ENCODE results near the gene NEK10. TPM values are rescaled to one million over a fixed set of nuclear protein-coding genes. Genes with fewer than 3 reads are reported as not detected.

Gene NEK10
- polyA plus RNA-seq, 3 donors from 2014 or later = 0.57 TPM; not detected in 2

DNA sequence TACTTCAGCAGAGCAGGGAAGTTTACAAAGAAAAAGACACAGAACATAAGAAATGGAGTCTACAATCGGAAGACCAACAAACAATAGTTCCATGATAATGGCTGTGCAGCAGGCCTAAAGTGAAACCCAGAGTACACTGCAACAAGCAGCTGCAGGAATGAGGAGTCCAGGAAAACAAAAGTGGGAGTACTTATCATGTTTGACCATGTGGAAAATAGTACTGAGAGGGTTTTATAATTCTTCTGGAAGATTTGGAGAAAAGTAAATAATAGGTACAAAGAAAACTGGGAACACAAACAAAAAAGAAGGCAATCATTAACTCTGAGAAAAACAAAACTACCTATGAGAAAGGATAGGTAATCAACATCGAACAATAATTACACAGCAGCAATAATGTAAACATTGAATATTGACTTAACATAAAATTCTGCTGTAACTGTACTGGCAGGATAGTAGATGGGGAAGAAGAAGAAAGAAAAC lies 87.5 kb downstream of the NEK10 start:
- no peak for DNase-seq
- H3K36me3 Mint-ChIP-seq = no peaks in the 10 kb centered on the region
- H3K27me3 Mint-ChIP-seq (ENCODE audit: low read depth in 3 of 3) = no peaks in the 10 kb centered on the region
- no peak overlapping the region for H3K27ac Mint-ChIP-seq
- H3K9me3 Mint-ChIP-seq = peaks cover 0 to 2% (median 0%) of the 10 kb centered on the region in 6 donors
- H3K4me3 Mint-ChIP-seq = no peak overlapping the region
- H3K4me1 Mint-ChIP-seq = no peaks in the 10 kb centered on the region

GRCh38 chr3:27279123-27279522 lies 90.1 kb downstream of the NEK10 start:
- H3K27me3 Mint-ChIP-seq (ENCODE audit: low read depth in 3 of 3) = peaks cover 0 to 2% (median 0%) of the 10 kb centered on the region in 3 donors
- H3K36me3 Mint-ChIP-seq = no peaks in the 10 kb centered on the region
- H3K9me3 Mint-ChIP-seq = peaks cover 0 to 2% (median 0%) of the 10 kb centered on the region in 6 donors
- DNase-seq = no peak
- H3K4me3 Mint-ChIP-seq = no peak overlapping the region
- H3K27ac Mint-ChIP-seq = no peak overlapping the region
- no peaks in the 10 kb centered on the region for H3K4me1 Mint-ChIP-seq

GRCh38 chr3:27278383-27279055 lies 90.7 kb downstream of the NEK10 start:
- Mint-ChIP-seq H3K27ac (no peak overlapping the region), H3K36me3 (no peaks in the 10 kb centered on the region), H3K9me3 (peaks cover 0 to 2% (median 0%) of the 10 kb centered on the region in 6 donors), H3K4me3 (no peak overlapping the region), H3K27me3 (ENCODE audit: low read depth in 3 of 3) (peaks cover 0 to 2% (median 0%) of the 10 kb centered on the region in 3 donors), H3K4me1 (no peaks in the 10 kb centered on the region)
- no peak for DNase-seq

DNA sequence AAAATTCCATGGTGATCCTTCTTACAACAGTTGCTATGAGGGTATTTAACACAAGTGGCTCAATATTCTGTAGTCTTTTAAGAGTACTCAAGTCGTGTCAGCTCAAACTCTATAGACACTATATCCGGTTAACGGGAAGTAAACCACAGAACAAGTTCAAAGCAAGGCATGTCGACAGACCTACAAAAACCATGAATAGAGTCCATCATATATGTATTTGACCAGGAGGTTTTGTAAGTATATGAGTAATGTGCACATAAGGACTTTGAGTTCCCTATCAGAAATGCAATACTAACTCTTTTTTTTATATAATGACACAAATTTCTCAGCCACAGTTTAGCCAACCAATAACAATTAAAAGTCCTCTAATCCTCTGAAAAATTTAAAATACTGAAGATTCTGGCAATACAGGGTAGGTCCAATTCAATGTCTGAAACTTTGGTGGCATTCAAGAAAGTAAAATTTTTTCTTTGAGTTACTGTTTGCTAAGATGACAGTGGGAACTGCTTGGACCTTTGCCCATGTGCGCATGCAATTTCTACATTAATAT lies 93.7 kb downstream of the NEK10 start:
- Mint-ChIP-seq H3K4me1 (no peaks in the 10 kb centered on the region), H3K9me3 (peaks cover 0 to 2% (median 0%) of the 10 kb centered on the region in 6 donors), H3K4me3 (no peak overlapping the region), H3K27me3 (ENCODE audit: low read depth in 3 of 3) (peaks cover 0 to 2% (median 2%) of the 10 kb centered on the region in 3 donors), H3K36me3 (no peaks in the 10 kb centered on the region), H3K27ac (no peak overlapping the region)
- DNase-seq = no peak

GRCh38 chr3:27271890-27272289 lies 97.3 kb downstream of the NEK10 start:
- Mint-ChIP-seq H3K27me3 (ENCODE audit: low read depth in 3 of 3) (peaks cover 2 to 7% (median 2%) of the 10 kb centered on the region in 3 donors), H3K27ac (no peak overlapping the region), H3K36me3 (peaks cover 0 to 3% (median 0%) of the 10 kb centered on the region in 3 donors), H3K4me3 (no peak overlapping the region), H3K9me3 (peaks cover 0 to 7% (median 0%) of the 10 kb centered on the region in 6 donors), H3K4me1 (no peaks in the 10 kb centered on the region)
- no peak for DNase-seq

DNA sequence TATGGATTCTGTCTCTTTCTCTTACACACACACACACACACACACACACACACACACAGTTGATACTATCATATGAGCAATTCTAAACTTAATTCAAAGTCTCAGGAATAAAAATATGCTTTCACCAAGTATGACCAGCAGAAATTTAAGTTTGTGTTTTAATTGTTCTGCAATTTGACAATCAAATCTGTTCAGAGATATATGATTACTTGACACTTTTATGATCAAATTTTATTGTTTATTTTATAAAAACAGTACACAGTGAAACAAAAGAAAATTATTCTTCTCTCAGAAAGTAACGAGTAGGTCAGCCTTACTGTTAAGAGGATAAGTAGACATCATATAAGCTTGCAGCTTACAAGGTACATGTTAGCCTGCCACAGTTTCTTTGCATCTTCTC lies 114.3 kb downstream of the NEK10 start:
- Mint-ChIP-seq H3K9me3 (peaks cover 1 to 22% (median 8%) of the 10 kb centered on the region in 6 donors), H3K27me3 (ENCODE audit: low read depth in 3 of 3) (peaks cover 0 to 2% (median 1%) of the 10 kb centered on the region in 3 donors), H3K36me3 (no peaks in the 10 kb centered on the region), H3K4me3 (no peak overlapping the region), H3K4me1 (no peaks in the 10 kb centered on the region), H3K27ac (no peak overlapping the region)
- DNase-seq = no peak

GRCh38 chr3:27253831-27254230 lies 115.4 kb downstream of the NEK10 start:
- Mint-ChIP-seq H3K4me1 (no peaks in the 10 kb centered on the region), H3K27ac (no peak overlapping the region), H3K27me3 (ENCODE audit: low read depth in 3 of 3) (peaks cover 0 to 2% (median 0%) of the 10 kb centered on the region in 3 donors), H3K9me3 (peaks cover under 1 to 21% (median 1%) of the 10 kb centered on the region in 6 donors), H3K36me3 (no peaks in the 10 kb centered on the region), H3K4me3 (no peak overlapping the region)
- DNase-seq = no peak

DNA sequence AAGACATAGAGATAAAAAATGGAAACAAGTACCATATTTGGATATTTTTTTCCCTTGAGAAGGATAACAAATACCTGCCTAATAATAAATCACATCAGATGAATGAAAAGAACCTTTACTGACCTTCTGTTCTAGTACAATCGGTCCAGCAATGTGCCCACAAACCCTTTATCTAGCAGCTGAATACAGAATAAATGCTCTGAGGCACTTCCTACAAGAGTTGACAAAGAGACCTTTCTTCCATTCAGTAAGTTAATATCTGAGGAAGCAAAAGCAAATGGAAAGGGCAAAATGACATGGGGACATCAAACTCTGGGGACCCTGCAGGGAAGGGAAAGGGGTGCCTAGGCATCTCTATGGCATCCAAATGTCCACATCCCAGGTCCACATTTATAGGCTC lies 115.8 kb downstream of the NEK10 start:
- peaks cover 0 to 20% (median 2%) of the 10 kb centered on the region in 6 donors for H3K9me3 Mint-ChIP-seq
- no peaks in the 10 kb centered on the region for H3K4me1 Mint-ChIP-seq
- H3K27me3 Mint-ChIP-seq (ENCODE audit: low read depth in 3 of 3) = peaks cover 0 to 3% (median 0%) of the 10 kb centered on the region in 3 donors
- no peaks in the 10 kb centered on the region for H3K36me3 Mint-ChIP-seq
- DNase-seq = no peak
- no peak overlapping the region for H3K4me3 Mint-ChIP-seq
- no peak overlapping the region for H3K27ac Mint-ChIP-seq

GRCh38 chr3:27252646-27253045 lies 116.5 kb downstream of the NEK10 start:
- Mint-ChIP-seq H3K27ac (no peak overlapping the region), H3K9me3 (peaks cover 0 to 20% (median 8%) of the 10 kb centered on the region in 6 donors), H3K36me3 (no peaks in the 10 kb centered on the region), H3K27me3 (ENCODE audit: low read depth in 3 of 3) (peaks cover 0 to 6% (median 0%) of the 10 kb centered on the region in 3 donors), H3K4me3 (no peak overlapping the region), H3K4me1 (no peaks in the 10 kb centered on the region)
- DNase-seq = no peak

DNA sequence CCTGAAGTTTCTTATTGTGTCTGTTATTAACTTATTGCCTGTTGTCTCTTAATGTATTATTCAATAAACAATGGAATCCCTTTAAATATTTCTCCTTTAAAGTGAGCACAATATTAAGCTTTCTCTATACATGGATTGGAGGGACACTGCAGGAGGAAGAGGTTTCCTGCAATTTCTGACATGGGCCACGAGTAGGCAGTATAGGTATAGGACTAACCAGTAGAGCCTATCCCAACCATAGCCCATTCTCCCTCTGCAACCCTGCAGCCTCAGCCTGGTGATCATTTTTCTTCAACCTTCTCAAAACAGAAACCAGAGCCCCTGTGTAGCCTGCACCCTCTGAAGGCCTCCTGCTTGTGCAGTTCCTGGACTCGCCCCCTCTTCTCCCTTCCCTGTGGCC lies 124.8 kb downstream of the NEK10 start:
- no peak overlapping the region for H3K4me3 Mint-ChIP-seq
- no peak overlapping the region for H3K27ac Mint-ChIP-seq
- peaks cover 1 to 5% (median 4%) of the 10 kb centered on the region in 3 donors for H3K27me3 Mint-ChIP-seq (ENCODE audit: low read depth in 3 of 3)
- no peaks in the 10 kb centered on the region for H3K4me1 Mint-ChIP-seq
- no peaks in the 10 kb centered on the region for H3K36me3 Mint-ChIP-seq
- peaks cover 5 to 22% (median 10%) of the 10 kb centered on the region in 6 donors for H3K9me3 Mint-ChIP-seq
- DNase-seq = no peak

GRCh38 chr3:27239951-27240350 lies 129.2 kb downstream of the NEK10 start:
- Mint-ChIP-seq H3K4me1 (no peaks in the 10 kb centered on the region), H3K27ac (no peak overlapping the region), H3K9me3 (peaks cover 12 to 48% (median 35%) of the 10 kb centered on the region in 6 donors), H3K27me3 (ENCODE audit: low read depth in 3 of 3) (peaks cover 1 to 3% (median 2%) of the 10 kb centered on the region in 3 donors), H3K4me3 (no peak overlapping the region), H3K36me3 (peaks cover 0 to 5% (median 0%) of the 10 kb centered on the region in 3 donors)
- no peak for DNase-seq

DNA sequence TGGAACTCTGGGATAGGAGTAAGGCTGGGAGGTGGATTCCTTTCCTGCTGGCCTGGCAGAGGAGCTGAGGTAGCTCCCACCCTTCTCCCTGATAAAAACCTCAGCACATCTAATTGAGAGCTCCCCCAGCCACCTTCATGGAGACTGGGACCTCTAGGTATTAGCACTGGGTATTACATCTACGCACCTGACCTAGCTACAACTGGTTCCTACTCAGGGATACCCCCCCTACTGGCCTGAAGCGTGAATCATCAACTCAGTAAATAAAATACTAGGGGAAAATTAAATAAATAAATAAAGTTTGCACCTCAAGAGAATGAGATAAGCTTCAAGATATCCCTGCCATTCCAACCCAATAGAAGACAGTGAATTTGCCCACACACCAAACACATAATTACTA lies 140.4 kb downstream of the NEK10 start:
- H3K27me3 Mint-ChIP-seq (ENCODE audit: low read depth in 3 of 3) = peaks cover 0 to 1% (median 0%) of the 10 kb centered on the region in 3 donors
- H3K4me1 Mint-ChIP-seq = no peaks in the 10 kb centered on the region
- H3K36me3 Mint-ChIP-seq = no peaks in the 10 kb centered on the region
- H3K4me3 Mint-ChIP-seq = no peak overlapping the region
- no peak overlapping the region for H3K27ac Mint-ChIP-seq
- peaks cover 20 to 45% (median 26%) of the 10 kb centered on the region in 6 donors for H3K9me3 Mint-ChIP-seq
- DNase-seq = no peak

GRCh38 chr3:27224197-27224596 lies 145.0 kb downstream of the NEK10 start:
- H3K9me3 Mint-ChIP-seq = peaks cover 0 to 6% (median 3%) of the 10 kb centered on the region in 6 donors
- DNase-seq = no peak
- H3K27me3 Mint-ChIP-seq (ENCODE audit: low read depth in 3 of 3) = peaks cover 0 to 1% (median 0%) of the 10 kb centered on the region in 3 donors
- no peaks in the 10 kb centered on the region for H3K36me3 Mint-ChIP-seq
- H3K27ac Mint-ChIP-seq = no peak overlapping the region
- no peak overlapping the region for H3K4me3 Mint-ChIP-seq
- H3K4me1 Mint-ChIP-seq = no peaks in the 10 kb centered on the region

GRCh38 chr3:27221264-27221932 lies 147.8 kb downstream of the NEK10 start:
- peaks cover 0 to 6% (median under 1%) of the 10 kb centered on the region in 6 donors for H3K9me3 Mint-ChIP-seq
- no peaks in the 10 kb centered on the region for H3K36me3 Mint-ChIP-seq
- no peak overlapping the region for H3K4me3 Mint-ChIP-seq

More at GRCh38 chr3:27221264-27221932, 147.8 kb downstream of the NEK10 start:
- no peaks in the 10 kb centered on the region for H3K27me3 Mint-ChIP-seq (ENCODE audit: low read depth in 3 of 3)
- no peak for DNase-seq
- H3K27ac Mint-ChIP-seq = no peak overlapping the region
- H3K4me1 Mint-ChIP-seq = no peaks in the 10 kb centered on the region
